Loucy (cell line): ENCODE measurements around the gene STAT5B.

Source experiments
- EZH2phosphoT487 ChIP-seq: fragments of 200-600 bp; IDR thresholded peaks from 2 replicates; pipeline ENCODE4 v1.6.1; 2018; ENCODE audit warnings: antibody characterized with exemption, mild to moderate bottlenecking, moderate library complexity, borderline replicate concordance
- TF ChIP-seq, protein P1 (sequence below): fragments of 200-600 bp; sonication (generic); conservative IDR thresholded peaks from 2 replicates; pipeline ENCODE4 v1.5.1; 2014; ENCODE audit warnings: mild to moderate bottlenecking, antibody characterized with exemption, low read length

- TF ChIP-seq, protein P1, sequence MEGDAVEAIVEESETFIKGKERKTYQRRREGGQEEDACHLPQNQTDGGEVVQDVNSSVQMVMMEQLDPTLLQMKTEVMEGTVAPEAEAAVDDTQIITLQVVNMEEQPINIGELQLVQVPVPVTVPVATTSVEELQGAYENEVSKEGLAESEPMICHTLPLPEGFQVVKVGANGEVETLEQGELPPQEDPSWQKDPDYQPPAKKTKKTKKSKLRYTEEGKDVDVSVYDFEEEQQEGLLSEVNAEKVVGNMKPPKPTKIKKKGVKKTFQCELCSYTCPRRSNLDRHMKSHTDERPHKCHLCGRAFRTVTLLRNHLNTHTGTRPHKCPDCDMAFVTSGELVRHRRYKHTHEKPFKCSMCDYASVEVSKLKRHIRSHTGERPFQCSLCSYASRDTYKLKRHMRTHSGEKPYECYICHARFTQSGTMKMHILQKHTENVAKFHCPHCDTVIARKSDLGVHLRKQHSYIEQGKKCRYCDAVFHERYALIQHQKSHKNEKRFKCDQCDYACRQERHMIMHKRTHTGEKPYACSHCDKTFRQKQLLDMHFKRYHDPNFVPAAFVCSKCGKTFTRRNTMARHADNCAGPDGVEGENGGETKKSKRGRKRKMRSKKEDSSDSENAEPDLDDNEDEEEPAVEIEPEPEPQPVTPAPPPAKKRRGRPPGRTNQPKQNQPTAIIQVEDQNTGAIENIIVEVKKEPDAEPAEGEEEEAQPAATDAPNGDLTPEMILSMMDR = no peak
- TF ChIP-seq EZH2phosphoT487 = no peak
These were observed 4.5 kb downstream of the STAT5B start for GRCh38 chr17:42271779-42272035.
